ENCODE data around the gene TEX48.

TEX48 gene, protein sequence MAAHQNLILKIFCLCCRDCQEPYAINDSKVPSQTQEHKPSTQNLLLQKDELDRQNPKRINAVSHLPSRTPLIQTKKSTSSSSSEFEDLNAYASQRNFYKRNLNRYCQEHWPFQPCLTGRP

DNA sequence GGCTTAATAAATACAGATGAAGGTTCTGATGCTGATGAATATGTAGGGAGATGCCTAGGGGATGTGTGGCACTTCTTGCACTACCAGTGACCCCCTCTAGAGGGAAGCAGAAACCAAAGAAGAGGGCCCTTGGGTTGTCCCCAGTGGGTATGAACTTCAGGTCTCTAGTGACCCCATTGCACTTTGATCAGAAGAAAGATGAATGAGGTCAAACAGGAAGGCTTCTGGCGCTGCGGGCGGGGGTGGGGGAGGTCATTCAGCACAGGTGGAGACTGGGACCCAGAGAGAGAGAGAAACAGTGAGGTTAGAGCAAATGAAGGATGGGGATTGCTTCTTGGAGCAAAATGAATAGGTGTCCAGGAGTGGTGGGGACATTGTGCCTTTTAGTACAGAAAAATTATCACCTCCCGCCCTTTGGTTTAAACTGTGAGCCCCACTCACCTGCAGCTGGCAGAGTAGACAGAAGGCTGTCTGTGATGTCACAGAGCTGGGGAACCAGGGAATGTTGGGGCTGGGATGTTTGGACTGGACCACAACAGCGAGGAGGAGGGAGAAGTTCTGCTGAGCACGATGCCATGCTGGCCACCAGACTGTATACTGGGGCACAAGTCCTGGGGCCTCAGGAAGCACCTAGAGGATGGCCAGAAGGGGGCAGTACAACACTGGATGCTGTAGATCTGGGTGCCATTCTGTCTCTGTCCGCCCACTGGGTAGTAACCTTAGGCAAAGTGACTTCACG, at the start of gene TEX48:
Gene TEX48 (minus strand): TSS at position 599 of the 739 bp plus-strand sequence. CDS start 10,469 bp downstream, outside the sequence.
- DNase-seq (ENCODE audit: low read depth): no peak

DNA sequence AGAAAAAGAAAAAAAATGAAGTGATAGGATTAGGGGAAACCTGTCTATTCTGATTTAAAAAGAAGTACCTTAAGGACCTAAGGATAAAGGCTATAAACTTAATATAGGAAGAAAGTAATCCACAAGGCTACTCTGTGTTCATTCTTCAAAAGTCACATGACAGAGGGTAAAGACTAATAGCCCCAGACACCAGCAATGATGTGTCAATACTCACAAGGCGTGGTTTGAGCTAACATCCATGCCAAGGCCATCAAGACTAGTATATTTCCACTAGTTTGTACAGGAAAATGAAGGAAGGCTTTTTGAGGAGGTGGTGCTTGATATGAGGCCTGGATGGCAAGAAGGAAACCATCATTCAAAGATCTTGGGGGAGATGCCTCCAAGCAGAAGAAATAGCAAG, 49.7 kb upstream of the TEX48 start:
- no peak for DNase-seq (ENCODE audit: low read depth)

DNA sequence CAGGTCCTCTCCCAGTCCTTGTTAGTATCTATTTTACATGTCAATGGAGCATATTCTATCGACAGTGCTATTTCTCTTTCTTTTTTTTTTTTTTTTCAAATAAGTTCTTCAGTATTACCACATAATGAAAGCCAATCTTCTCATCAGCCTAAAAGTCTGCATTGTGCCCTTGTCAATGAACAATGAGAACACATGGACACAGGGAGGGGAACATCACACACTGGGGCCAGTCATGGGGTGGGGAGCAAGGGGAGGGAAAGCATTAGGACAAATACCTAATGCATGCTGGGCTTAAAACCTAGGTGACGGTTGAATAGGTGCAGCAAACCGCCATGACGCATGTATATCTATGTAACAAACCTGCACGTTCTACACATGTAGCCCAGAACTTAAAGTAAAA, 47.7 kb upstream of the TEX48 start:
- DNase-seq (ENCODE audit: low read depth): no peak

DNA sequence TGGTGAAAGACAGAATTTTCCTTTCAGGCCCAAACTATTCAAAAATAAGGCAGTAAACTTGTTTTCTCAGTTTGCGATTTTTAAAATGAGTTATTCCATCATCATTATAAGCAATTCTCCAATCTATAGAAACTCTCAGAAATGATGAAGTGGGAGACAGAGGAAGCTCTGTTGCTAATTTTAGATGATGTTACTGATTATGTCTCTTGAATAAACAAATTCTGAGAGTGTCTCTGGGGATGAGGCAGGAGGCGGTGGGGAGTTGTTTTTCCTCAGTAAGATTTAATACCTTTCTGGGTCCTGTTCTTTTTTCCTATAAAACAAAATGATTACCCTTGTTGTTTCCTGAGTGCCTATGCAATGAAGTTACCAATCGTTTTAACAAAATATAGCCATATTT, 43.9 kb upstream of the TEX48 start:
- DNase-seq (ENCODE audit: low read depth): no peak

DNA sequence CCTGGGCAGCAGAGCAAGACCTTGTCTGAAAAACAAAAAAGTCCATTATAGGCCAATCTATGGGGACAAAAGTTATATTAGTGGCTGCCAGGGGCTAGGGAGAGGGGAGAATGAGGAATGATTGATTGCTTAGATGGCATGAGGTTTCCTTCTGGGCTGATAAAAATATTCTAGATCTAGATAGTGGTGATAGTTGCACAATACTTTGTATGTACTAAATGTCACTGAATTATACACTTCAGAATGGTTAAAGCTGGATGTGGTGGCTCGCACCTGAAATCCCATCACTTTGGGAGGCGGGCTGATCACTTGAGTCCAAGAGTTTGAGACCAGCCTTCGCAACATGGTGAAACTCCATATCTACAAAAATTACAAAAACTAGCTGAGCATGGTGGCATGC, 42.8 kb upstream of the TEX48 start:
- DNase-seq (ENCODE audit: low read depth): no peak

DNA sequence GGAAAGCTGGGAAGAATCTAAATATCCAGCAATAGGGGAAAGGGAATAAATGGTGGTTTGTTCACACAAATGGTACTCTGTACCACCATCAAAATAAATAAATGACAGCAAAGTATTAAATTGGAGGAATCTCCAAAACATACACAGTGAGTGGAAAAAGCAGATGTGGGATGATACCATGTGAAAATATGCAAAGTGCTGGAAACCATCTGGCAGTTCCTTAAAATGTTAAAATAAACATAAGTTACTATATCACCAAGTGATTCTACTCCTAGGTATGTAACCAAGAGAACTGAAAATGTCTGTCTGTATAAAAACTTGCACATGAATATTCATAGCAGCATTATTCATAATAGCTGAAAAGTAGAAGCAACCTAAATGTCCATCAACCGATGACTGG, 41.9 kb upstream of the TEX48 start:
- DNase-seq (ENCODE audit: low read depth): no peak

DNA sequence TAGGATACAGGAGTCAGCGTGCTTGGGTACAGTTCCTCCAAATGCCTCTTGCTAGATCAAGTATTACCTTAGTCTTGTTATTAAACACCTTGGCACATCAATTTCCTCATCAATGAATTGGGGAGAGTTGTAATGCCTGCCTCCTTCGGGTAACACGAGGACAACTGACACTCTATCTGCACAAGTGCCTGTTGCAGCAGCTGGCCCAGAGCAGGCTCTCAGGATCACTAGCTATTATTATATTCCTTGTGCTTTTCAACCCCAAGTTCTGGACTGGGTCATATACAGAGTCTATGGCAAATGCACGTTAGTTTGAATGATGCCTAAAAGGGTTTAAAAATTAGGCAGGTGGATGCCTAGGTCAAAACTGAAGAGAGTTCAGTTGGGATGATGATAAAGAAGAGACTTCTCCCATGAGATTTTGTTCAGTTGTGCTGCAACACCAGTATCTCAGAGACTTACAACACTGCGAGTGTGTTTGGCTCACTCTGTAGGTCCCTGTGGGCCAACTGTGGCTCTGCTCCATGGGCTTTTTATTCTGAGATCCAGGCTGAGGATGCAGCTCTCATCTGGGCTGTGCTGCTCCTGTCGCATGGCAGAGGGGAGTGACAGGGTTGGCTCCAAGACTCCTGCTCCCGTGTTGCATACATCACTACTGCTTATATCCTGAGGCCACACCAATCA, 41.1 kb upstream of the TEX48 start:
- DNase-seq (ENCODE audit: low read depth): no peak

DNA sequence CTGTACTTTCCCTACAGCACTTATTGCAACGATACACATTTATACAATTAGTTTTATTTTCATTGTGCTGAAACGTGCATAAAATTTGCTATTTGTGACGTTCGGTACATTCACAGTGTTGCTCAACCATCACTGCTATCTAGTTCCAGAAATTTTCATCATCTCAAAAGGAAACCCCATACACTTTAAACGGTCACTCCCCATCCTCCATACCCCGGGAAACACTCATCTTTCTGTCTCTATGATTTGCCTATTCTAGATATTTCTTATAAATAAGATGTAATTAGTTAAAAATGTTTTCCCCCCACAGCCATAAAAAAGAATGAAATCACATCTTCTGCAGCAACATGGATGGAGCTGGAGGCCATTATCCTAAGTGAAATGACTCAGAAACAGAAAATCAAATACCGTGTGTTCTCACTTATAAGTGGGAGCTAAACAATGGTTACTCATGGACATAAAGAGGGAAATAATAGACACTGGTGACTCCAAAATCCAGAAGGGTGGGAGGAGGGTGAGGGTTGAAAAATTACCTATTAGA, 40.2 kb upstream of the TEX48 start:
- DNase-seq (ENCODE audit: low read depth): no peak

DNA sequence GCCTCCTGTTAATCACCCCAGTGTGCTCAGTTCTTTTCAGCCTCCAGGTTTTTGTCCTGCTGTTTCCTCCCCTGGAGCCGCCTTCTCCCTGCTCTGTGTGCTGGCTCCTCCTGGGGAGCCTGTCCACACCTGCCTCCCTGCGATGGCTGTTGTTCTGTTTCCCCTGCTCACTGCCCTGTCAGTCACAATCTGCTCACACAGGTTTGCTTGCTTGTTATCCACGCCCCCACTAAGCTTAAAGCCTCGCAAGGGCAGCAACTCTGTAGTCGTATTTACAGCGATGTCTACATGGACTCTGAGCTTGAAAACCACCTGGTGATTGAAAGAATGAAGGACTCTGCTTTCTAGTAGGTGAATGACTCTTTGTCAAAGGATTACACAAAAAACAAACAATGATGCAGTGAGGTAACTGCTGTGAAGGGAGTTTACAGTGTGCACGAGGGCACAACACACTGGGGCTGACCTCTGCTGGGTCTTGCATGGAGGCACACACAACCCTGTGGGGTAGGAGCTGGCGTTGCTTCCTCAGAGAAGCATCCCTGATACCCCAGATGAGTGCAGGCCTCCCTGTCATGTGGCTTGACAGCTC, 39.6 kb upstream of the TEX48 start:
- no peak for DNase-seq (ENCODE audit: low read depth)

DNA sequence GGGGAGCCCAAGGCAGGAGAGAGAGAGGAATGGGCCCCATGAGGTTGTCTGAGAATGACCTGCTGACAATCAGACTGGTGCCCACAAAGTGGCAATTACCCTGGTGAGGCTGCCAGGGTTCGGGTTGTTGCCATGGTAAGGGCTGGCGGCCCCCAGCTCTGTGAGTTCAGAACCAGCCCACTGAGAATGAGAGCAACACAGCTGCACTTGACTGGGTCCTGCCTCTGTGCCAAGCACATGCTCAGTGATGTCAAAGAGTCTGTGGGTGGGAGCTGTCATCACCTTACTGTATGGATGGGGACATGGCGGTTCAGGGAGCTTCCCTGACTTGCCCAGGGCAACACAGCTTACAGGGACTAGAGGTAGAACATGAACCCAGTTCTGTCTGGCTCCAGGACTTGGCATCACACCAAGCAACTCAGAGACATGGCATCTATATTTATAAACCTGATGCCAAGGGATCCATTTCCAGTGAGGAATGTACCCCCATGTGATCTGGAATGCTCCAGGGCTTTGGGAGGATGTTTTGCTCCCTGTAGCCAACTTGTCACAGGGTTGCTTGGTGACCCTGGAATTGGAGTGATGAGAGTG, 38.2 kb upstream of the TEX48 start:
- no peak for DNase-seq (ENCODE audit: low read depth)

DNA sequence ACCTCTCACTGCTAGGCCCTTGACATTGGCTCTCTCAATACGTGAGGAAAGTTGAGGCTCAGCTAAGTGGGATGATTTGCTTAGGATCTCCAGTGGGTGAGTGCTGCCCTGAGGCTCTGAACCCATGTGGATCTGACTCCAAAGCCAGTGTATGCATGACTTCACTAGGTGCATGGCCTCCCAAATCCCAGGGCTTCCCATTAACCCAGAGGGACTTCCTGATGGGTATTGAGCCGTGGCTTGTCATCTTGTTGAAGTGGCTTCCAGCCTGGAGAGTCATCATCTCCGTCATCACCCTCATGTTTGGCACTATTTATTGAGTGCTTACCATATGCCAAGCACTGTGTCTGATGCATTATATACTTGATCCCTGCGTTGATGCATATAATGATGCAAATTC, 37.3 kb upstream of the TEX48 start:
- no peak for DNase-seq (ENCODE audit: low read depth)

DNA sequence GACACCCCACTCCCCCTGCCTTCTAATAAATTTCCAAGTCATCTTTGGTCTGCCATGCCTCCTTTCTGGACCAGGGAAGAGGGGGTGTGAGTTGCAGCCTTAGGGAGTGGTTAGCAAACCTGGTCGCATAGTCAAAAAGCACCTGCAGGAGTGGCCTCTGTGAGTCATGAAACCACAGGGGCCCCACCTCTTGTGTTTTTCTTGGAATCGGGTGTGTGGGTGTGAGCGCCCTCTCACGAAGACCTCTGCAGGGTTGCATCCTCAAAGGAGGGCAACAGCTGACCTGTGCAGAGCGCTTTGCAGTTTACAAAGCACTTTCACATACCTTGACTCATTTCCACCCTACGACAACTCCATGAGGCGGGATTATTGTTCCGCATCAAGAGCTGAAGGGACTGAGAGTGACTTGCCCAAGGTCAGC, 36.8 kb upstream of the TEX48 start:
- no peak for DNase-seq (ENCODE audit: low read depth)

DNA sequence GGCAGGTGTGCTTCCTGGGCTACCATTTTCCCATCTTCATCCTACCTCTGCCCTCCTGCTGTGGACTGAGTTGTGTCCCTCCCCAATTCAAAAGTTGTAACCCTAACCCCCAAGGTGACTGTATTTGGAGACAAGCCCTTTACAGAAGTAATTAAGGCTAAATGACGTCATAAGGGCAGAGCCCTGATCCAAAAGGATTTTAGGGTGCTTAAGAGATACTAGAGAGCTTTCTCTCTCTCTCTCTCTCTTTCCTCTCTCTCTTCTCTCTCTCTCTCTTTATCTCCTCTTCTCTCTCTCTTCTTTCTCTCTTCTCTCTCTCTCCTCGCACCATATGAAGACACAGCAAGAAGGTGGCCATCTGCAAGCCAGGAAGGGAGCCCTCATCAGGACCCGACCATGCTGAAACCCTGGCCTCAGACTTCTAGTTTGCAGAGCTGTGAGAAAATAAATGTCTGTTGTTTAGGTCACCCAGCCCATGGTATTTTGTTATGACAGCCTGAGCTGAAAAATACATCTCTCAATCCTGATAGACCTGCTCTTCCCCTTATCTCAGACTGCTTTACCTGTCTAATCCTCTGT, 36.0 kb upstream of the TEX48 start:
- DNase-seq (ENCODE audit: low read depth): no peak

DNA sequence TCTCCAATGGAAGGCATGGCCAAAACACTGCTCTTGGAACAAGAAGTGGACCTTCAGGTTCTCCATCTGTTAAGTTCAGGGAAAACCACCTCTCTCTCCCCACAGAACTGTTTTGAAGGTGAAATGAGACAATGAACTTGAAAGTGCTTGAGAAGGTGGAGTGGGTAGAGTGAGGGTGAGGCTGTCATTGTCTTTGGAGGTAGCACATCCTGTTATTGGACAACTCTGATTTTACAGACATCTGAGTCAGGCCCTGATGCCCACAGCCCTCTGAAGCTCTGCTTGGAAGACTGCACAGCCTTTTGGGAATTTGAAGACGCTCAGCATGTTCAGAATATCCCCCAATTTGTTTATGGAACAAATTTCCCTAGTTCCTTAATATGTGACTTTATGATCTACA, 27.6 kb upstream of the TEX48 start:
- DNase-seq (ENCODE audit: low read depth): no peak

DNA sequence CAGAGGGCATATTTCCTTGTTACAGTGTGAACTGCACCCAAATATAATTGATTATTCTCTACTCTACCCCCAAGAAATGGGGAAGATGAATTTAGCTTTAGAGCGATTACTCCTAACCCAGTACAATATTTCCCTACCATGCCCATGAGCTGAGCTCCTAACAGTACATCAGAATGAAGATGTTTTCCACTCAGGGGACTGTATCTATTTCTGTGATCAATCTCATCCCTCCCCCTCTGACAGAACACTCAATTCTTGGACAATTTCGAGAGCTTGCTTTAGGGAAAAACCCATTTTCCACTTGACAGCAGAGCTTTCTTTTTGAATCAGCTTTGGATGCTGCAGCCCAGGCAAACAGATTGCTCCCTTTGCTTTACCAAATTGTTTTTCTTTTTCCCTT, 24.7 kb upstream of the TEX48 start:
- DNase-seq (ENCODE audit: low read depth): no peak

DNA sequence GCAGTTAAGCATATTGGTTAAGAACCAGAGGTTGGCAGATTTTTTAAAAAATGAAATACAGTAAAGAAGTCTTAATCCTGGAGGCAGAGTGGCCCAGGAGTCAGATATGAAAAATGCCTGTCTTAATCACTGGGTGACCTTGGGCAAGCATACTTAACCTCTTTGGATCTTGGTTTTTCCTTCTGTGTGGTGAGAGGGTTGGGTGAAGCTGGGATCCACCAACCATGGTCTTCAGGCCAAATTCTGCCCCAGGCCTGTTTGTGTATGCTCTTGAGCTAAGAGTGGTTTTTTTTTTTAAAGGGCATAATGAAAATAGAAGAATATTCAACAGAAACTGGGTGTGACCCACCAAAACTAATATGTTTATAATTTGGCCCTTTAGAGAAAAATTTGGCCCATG, 20.0 kb upstream of the TEX48 start:
- no peak for DNase-seq (ENCODE audit: low read depth)

DNA sequence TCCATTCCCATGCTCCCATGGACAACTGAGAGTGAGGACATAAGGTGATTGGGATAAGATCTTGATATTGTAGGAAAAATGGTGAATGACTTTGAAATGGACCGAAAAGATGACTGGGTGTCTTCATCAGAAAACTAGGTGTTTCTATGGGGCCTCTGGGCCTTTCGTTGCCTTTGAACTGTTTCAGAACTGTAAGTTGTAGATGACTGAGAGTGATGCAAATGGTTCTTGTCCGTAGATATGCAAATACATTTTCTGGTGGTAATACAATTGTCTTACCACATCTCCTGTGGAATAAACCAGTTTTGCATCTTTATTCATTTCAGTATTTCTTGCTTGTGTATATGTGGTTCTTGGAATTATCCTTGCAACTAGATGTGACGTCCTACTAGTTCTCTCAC, 16.0 kb upstream of the TEX48 start:
- no peak for DNase-seq (ENCODE audit: low read depth)

DNA sequence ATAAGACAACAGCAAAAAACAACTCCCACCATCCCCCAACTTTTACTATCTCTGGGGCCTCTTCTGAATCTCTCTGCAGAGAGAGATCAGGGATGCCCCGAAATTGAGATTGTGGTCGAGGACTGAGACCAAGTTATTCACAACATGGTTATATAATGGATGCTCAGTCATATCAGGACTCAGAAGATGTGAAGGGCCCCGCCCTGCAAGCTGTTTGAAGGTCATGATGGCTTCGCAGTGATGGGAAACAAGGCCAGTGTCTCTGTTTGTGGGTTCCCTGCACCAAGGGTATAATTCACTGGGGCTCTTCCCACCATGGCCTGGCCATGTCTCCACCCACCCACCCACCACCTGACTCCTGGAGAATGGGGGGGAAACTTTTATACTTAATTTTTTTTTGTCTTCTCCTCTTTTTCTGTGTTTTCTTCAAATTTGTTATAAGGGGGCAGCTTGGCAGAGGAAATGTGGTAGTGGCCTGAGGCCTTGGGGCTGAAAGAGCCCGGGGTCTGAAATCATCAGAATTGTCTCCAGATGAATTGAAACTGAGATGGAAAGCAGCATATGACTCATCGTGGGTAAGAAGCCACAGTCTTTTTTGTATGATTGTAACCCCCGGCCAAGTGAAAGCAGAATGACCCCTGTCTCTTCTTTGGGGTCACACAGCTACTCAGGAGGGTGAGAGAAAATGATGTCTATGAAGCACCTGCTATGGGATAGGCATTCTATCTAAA, 15.0 kb upstream of the TEX48 start:
- DNase-seq (ENCODE audit: low read depth): no peak

DNA sequence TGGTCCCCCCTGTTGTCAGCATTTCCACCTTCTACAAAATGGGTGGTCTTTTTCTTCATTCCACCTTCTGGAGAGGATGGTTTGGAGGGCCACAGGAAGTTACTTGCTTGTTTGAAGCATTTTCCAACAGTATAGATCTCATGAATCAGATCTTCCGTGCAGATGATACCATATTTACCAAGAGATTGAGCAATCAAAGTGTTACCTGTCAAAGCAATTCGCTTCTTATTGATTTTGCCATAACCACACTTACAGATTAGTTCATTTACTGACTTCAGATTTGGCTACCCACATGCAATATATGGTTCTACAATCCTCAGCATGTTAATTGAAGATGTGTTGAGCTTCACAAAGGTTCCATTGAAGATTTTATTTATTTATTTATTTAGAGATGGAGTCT, 14.0 kb upstream of the TEX48 start:
- DNase-seq (ENCODE audit: low read depth): no peak

DNA sequence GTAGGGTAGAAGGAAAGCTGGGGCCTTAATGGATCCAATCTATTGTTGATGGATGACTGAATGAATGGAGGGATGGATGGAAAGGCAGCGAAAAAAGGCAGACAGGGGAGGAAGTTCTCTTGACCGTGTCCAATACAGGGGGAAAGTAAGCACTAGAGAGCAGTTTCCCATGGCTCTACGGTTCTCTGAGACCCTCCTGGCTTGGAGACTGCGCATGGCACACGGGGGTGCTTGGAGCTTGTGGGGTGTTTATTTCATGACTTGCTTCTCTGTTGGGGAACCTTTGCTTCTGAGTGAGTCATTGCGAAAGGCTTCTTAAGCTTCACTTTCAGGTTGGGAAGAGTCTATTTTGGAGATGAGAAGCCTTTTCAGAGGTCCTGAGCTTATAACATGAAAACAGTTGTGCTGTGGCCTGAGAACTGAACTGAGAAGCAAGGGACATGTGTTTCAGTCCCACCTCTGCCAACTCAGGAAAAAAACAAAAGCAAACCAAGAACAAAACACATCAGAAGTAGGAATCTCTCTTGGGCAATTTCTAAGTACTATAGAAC, 12.8 kb upstream of the TEX48 start:
- DNase-seq (ENCODE audit: low read depth): no peak

DNA sequence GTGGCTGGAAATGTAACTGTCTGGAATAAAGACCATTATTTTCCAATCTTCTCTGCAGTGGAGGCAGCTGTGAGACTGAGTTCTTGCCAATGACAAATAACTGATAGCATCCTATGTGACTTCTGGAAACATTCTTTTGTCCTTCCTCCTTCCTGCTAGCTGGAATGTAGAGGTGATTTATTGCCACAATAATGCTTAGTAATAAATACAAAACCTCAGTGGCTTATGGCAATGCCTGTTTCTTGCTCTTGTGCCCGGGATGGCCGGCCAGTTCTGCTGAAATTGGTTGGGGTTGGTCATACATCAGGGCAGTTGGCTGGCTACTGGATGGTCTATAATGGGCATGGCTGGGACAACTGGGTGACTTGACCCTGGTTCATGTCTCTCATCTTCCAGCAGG, 12.2 kb upstream of the TEX48 start:
- no peak for DNase-seq (ENCODE audit: low read depth)

Measured in non-pigmented ciliary epithelial cell (primary cell).